Measurements from ENCODE around the gene FAM13A.

The FAM13A gene

GRCh38 chr4:88738180-88738579, 318.8 kb downstream of the FAM13A start:
- DNase-seq: no peak

DNA sequence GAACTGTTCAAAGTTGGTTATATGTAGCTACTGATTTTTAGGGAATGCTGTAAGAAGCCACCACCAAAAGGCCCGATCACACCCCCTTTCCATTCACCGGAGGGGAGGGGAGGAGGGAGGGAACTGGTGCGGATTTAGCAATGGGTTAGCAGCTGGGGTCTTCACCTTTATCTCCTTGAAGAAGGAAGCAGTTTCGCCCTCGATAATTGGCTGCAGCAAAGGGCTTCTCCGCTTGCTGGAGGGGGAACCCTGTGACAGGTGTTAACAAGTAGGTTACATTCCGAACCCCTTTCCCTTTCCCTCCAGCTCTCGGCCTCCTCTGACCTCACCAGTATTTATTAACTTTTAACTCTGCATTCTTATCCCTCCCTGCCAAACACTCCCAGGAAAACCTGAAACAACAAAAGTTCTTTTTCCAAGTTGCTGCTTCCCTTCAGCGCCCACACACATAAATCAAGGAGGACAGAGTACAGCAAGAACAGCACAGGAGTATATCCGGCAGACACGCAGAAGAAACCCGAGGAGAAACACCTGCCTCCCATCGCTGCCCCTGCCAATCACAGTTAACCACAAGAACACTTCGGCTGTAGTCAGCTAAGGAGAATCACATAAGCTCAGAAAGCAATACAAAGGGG, 319.6 kb downstream of the FAM13A start:
- no peak for DNase-seq

DNA sequence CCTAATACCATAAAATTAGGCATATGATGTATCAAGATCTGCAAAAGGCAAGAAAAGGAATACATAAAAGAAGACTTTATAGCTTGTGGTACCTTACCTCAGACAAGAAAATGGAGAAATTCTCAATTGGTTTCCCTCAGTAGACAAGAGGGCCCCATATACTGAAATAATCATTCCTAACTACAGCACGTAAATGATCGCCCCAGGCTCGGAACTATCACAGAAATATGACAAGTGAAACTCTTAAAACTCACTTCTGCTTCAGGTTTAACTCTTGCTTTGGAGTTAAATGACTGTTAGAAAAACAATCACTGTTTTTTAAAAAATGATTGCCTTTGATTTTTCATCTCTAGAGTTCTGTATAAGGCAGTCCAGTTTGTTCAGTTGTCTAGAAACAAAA, 320.7 kb downstream of the FAM13A start:
- DNase-seq: no peak

GRCh38 chr4:88735564-88735963, 321.4 kb downstream of the FAM13A start:
- DNase-seq: no peak

DNA sequence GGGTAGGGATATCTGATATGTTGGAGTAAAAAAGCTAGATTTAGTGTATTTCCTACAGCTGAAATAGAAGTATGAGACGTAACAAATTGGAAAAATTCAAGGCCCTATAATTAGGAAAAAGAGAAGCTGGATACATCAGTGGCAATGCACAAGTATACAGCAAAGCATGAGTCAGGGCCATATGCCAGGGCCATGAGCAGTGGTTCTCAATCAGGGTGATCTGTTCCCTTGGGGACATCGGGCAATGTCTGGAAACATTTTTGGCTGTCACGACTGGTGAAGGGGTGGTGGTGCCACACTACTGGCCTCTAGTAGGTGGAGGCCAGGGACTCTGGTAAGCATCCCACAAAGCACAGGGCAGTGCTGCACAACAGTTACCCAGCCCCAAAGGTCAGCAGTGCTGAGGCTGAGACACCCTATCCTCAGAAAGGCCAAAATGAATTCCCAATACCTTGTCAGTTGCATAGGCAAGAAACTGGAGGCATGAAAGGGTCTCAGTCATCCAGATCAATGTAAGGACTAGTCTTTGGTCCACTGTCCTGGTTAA, 322.5 kb downstream of the FAM13A start:
- no peak for DNase-seq

DNA sequence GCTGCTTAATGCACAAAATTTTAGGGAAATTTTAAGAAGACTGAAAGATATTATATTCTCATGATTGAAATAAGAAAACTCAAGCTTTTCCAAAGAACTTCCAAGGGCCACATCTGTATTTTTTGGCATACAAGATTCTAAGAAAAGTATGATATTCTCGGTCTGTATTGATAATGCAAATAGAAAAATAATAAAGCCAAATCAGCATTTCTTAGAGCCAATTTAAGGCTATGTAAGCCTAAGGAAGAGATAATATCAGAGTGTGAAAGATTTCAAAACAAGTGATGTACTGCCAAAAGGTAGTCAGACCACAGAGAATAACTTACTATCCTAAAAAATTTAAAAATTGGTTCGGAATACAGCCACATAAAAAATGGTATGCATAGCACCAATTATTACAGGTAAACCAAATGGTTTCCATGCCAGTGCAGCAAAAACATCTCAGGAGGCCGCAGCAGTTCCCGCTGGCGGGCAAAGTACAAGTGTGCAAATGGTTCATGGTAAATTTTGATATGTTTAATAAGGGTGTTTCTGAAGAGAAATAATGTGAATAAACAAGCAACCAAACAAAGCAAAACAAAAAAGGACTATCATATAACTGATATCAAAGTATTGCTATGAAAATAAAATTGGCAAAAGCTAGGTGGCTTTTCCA, 324.1 kb downstream of the FAM13A start:
- DNase-seq: no peak

DNA sequence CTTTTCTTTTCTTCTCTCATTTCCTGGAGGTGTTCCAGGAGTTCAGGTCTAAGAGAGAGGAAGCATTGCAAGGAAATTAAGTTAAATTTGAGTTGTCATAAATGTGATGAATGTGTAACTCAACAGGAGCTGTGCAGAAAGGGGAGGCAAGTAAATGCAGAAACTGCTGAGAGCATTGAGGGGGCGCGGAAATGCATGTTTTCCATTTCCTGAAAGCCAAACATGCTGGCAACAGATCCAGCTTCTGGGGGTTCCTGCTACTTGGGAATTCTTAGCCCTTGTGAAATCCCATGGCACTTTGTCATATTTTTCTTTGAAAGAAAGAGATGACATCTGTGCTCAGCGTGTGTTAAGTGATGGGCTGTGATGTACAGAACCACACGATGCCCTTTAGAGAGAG, 325.6 kb downstream of the FAM13A start:
- no peak for DNase-seq

DNA sequence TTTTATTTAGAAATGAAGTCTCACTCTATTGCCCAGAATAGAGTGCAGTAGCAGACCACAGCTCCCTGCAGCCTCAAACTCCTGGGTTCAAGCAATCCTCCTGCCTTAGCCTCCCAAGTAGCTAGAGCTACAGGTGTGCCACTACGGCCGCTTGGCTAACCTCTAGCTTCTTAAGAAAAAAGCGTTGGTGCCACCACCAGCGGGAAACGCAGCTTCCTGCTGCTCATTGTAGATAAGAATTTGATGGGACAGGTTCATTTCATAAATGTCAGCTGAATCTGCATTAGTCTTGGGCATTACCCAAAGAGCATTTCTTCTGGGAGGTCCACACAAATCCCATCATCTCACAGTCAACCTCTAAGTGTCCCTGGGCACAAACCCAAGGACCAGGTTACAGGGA, 326.2 kb downstream of the FAM13A start:
- no peak for DNase-seq

GRCh38 chr4:88729146-88729760, 327.7 kb downstream of the FAM13A start:
- no peak for DNase-seq

DNA sequence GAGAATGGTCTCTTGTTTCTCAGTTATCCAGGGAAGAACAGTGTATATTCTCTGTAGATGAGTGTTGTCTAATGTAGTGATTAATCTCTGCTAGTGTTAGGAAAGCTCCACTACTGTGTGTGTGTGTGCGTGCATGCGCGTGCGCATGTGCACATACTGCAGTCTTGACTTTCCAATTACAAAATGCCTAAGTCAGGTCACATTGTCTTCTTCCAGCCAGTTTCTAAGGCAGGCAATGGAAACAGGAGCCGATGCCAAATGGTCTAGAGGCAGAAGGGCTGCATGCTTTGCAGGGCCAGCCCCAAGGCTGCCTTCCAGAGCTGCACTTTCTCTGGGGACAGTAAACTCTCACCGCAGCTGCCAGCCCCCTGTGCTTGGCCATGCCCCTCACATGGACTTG, 328.8 kb downstream of the FAM13A start:
- no peak for DNase-seq

- no peak for DNase-seq
Observed at GRCh38 chr4:88725986-88726385, 331.0 kb downstream of the FAM13A start.

GRCh38 chr4:88725143-88725542, 331.8 kb downstream of the FAM13A start:
- DNase-seq: no peak

- DNase-seq: no peak
Observed at GRCh38 chr4:88724406-88724805, 332.6 kb downstream of the FAM13A start.

GRCh38 chr4:88722828-88723227, 334.2 kb downstream of the FAM13A start:
- no peak for DNase-seq

GRCh38 chr4:88722276-88722780, 334.7 kb downstream of the FAM13A start:
- no peak for DNase-seq

GRCh38 chr4:88720451-88721428, 336.2 kb downstream of the FAM13A start:
- no peak for DNase-seq

GRCh38 chr4:88719381-88719780, 337.6 kb downstream of the FAM13A start:
- no peak for DNase-seq

GRCh38 chr4:88718098-88718497, 338.9 kb downstream of the FAM13A start:
- DNase-seq: no peak

- no peak for DNase-seq
Observed at GRCh38 chr4:88713782-88714181, 343.2 kb downstream of the FAM13A start.

GRCh38 chr4:88709989-88710388, 347.0 kb downstream of the FAM13A start:
- DNase-seq: no peak

GRCh38 chr4:88706574-88706973, 350.4 kb downstream of the FAM13A start:
- peak; percentile 41 for DNase-seq

DNA sequence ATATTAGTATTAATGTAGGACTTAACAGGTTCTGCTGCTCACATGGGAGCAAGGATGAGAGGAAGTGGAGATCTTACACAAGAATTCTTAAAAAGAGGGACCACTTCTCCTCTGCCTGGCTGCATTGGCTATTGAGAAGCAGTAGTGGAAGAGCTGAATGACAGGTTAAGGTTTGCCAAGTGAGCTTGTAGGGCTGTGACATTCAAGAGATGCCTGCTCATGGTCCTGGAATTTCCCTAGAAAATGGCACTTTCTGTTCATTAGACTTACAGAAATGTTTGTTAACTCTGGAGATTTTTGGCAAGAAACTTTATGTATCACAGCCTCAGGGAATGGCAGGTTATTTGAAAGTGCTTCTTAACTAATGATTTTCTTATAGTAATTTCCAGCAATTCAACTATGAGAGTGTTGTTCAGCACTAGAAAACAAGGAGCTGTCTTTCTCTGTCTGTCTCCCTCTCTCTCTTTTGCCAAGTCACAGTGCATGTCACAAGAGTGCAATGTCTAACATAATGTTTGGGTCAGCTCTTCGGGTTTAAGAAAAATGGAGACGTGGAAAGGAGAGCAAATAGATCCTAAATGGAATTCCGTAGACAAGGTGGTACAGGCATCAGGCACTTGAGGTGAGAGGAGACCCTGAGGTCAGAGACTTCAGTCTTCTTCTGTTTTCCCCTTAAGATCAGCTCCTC, 351.0 kb downstream of the FAM13A start:
- peak; percentile 4 for DNase-seq

Measured in amniotic stem cell (primary cell).